Measurements from ENCODE around the gene GIMAP4. TPM values are rescaled to one million over a fixed set of nuclear protein-coding genes. Genes with fewer than 3 reads are reported as not detected.

GIMAP4 gene
- total and polyA plus RNA-seq, 9 of the 15 experiments (the other 6 are each of a cell fraction or from before 2014, with no cell fraction given), result 0.42 TPM; not detected in 8

DNA sequence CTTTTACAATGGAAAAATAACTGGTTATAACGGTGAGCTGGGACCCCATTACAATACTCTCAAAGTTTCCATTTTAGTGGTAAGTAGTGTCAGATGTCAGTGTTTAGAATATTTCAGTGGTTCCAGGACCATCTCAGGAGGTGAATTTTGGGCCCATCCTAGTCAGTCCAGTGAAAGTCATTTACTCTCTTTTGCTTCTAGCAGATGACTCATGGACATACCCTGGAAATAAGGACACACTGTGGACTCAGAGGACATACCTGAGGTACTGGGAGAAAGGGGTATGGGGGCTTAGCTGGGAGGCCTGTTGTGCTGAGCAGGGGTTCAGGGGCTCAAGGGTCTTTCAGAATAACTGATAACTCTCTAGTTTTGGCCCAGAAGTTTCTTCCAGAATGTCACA lies 618 bp upstream of the GIMAP4 start (continued):
- TF ChIP-seq, protein P1, sequence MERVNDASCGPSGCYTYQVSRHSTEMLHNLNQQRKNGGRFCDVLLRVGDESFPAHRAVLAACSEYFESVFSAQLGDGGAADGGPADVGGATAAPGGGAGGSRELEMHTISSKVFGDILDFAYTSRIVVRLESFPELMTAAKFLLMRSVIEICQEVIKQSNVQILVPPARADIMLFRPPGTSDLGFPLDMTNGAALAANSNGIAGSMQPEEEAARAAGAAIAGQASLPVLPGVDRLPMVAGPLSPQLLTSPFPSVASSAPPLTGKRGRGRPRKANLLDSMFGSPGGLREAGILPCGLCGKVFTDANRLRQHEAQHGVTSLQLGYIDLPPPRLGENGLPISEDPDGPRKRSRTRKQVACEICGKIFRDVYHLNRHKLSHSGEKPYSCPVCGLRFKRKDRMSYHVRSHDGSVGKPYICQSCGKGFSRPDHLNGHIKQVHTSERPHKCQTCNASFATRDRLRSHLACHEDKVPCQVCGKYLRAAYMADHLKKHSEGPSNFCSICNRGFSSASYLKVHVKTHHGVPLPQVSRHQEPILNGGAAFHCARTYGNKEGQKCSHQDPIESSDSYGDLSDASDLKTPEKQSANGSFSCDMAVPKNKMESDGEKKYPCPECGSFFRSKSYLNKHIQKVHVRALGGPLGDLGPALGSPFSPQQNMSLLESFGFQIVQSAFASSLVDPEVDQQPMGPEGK (CRISPR knock-in tag; IDR thresholded peaks at IDR 0.05; ENCODE audit: borderline replicate concordance), result no peak
- no peak for TF ChIP-seq CBFB (CRISPR knock-in tag; IDR thresholded peaks at IDR 0.05)
- no peak for TF ChIP-seq GTF2E2 (tag; IDR thresholded peaks at IDR 0.05)

DNA sequence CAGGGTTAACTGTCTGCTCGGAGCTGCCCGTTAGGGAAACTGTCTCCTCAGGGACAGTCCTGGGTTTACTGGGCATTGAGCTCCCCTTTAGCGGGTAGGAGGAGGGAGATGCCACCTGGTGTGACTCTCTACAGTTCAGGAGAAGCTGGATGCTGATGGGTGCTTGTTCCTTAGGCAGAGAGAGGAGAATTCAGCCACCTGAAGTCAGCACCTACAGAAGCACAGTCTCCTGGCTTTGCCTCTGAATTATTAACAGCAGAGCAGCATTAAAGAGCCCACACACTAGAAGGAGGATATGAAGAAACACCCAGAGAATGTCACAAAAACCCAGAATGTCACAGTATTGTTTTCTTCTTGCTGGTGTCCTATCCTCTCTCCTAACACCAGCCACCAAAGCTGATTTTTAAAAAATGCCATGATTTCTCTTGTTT lies 696 bp downstream of the GIMAP4 start:
- no peaks in the 10 kb centered on the region for H4K20me1 ChIP-seq (replicated peaks; ENCODE audit: control insufficient read depth, insufficient read depth, low read length)
- H3K27me3 ChIP-seq (ENCODE audit: control insufficient read depth in 2 of 2, insufficient read depth in 2 of 2, low read length in 2 of 2), result peaks cover 0 to 24% of the 10 kb centered on the region in 2 experiments; a peak in 3 of 5 replicates
- H3K4me2 ChIP-seq (ENCODE audit: insufficient read depth, low read length), result no peak overlapping the region
- H3K79me2 ChIP-seq (ENCODE audit: control insufficient read depth, insufficient read depth, low read length), result no peaks in the 10 kb centered on the region
- no peaks in the 10 kb centered on the region for H3K4me1 ChIP-seq (replicated peaks in 1 of 2; ENCODE audit: control insufficient read depth in 2 of 2, insufficient read depth in 2 of 2, low read length in 2 of 2)
- intact Hi-C loops (cut with micrococcal nuclease) (loop anchor here (5.0 kb wide), 1 partner anchor 121 kb away; no protein-coding TSS in a partner anchor), in situ Hi-C loops (cut with MboI) (no loop called here)
- H3K36me3 ChIP-seq (ENCODE audit: control insufficient read depth, insufficient read depth, low read length), result no peaks in the 10 kb centered on the region
- WGBS (ENCODE audit: insufficient coverage, low coverage, missing lambda C conversion rate), result 0% methylated on average over 3 of the region's 3 CpGs
- FAIRE-seq (no peak), DNase-seq (ENCODE audit: extremely low read depth in 1 of 4, low spot score in 3 of 4) (no peak), ATAC-seq (no peak)
- BruUV-seq (replicated peaks), result no TSS peak
- CTCF ChIA-PET (ENCODE audit: low intra/inter-chr PET ratio), result no interaction called here
- no peak overlapping the region for H3K27ac ChIP-seq (ENCODE audit: extremely low read depth, low read depth, low read length)
- no peaks in the 10 kb centered on the region for H3K9me1 ChIP-seq (ENCODE audit: control insufficient read depth, insufficient read depth, low read length)
- no peak overlapping the region for H3K4me3 ChIP-seq
- POLR2A ChIA-PET, result interaction anchor here (0.9 kb wide), 1 partner anchor 8 kb away, joined by 4 read pairs; no protein-coding TSS in a partner anchor
- H3K9ac ChIP-seq (ENCODE audit: insufficient read depth in 1 of 2, low read depth in 2 of 2, low read length in 2 of 2), result no peak overlapping the region
- H2AFZ ChIP-seq (ENCODE audit: low read depth, low read length), result no peak overlapping the region
- H3K9me3 ChIP-seq (replicated peaks; ENCODE audit: control insufficient read depth, insufficient read depth, low read depth, low read length), result no peaks in the 10 kb centered on the region
- TF ChIP-seq NEUROD1 (IDR thresholded peaks at IDR 0.05; ENCODE audit: borderline replicate concordance, low read depth, low read length, partially characterized antibody) (no peak), FOXP1 (CRISPR knock-in tag; IDR thresholded peaks at IDR 0.05) (no peak), HMG20A (CRISPR knock-in tag; conservative IDR thresholded peaks at IDR 0.05) (no peak), ZNF24 (IDR thresholded peaks at IDR 0.05) (no peak), SRSF7 (optimal IDR thresholded peaks at IDR 0.05; ENCODE audit: low read depth, low read length) (no peak), IFI16 (CRISPR knock-in tag; IDR thresholded peaks at IDR 0.05) (no peak), RNF2 (IDR thresholded peaks at IDR 0.05) (no peak), ZNF197 (CRISPR knock-in tag; IDR thresholded peaks at IDR 0.05; ENCODE audit: low read depth) (no peak)
- TF ChIP-seq, protein P2, sequence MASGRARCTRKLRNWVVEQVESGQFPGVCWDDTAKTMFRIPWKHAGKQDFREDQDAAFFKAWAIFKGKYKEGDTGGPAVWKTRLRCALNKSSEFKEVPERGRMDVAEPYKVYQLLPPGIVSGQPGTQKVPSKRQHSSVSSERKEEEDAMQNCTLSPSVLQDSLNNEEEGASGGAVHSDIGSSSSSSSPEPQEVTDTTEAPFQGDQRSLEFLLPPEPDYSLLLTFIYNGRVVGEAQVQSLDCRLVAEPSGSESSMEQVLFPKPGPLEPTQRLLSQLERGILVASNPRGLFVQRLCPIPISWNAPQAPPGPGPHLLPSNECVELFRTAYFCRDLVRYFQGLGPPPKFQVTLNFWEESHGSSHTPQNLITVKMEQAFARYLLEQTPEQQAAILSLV (tag; IDR thresholded peaks at IDR 0.05), result no peak
- TF ChIP-seq, protein P3, sequence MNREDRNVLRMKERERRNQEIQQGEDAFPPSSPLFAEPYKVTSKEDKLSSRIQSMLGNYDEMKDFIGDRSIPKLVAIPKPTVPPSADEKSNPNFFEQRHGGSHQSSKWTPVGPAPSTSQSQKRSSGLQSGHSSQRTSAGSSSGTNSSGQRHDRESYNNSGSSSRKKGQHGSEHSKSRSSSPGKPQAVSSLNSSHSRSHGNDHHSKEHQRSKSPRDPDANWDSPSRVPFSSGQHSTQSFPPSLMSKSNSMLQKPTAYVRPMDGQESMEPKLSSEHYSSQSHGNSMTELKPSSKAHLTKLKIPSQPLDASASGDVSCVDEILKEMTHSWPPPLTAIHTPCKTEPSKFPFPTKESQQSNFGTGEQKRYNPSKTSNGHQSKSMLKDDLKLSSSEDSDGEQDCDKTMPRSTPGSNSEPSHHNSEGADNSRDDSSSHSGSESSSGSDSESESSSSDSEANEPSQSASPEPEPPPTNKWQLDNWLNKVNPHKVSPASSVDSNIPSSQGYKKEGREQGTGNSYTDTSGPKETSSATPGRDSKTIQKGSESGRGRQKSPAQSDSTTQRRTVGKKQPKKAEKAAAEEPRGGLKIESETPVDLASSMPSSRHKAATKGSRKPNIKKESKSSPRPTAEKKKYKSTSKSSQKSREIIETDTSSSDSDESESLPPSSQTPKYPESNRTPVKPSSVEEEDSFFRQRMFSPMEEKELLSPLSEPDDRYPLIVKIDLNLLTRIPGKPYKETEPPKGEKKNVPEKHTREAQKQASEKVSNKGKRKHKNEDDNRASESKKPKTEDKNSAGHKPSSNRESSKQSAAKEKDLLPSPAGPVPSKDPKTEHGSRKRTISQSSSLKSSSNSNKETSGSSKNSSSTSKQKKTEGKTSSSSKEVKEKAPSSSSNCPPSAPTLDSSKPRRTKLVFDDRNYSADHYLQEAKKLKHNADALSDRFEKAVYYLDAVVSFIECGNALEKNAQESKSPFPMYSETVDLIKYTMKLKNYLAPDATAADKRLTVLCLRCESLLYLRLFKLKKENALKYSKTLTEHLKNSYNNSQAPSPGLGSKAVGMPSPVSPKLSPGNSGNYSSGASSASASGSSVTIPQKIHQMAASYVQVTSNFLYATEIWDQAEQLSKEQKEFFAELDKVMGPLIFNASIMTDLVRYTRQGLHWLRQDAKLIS (CRISPR knock-in tag; IDR thresholded peaks at IDR 0.05), result no peak
- TF ChIP-seq, protein P4, sequence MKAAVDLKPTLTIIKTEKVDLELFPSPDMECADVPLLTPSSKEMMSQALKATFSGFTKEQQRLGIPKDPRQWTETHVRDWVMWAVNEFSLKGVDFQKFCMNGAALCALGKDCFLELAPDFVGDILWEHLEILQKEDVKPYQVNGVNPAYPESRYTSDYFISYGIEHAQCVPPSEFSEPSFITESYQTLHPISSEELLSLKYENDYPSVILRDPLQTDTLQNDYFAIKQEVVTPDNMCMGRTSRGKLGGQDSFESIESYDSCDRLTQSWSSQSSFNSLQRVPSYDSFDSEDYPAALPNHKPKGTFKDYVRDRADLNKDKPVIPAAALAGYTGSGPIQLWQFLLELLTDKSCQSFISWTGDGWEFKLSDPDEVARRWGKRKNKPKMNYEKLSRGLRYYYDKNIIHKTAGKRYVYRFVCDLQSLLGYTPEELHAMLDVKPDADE (conservative IDR thresholded peaks at IDR 0.05; ENCODE audit: control insufficient read depth, low read depth, low read length), result no peak

Measured in K562 (cell line).